Epithelial cell of proximal tubule (primary cell): ENCODE results near the gene CNTFR. TPM values are rescaled to one million over a fixed set of nuclear protein-coding genes. Genes with fewer than 3 reads are reported as not detected.

ENCODE experiments used
- DNase-seq: peaks from one replicate; pipeline ENCODE4 v3.0.0-alpha.2; 2011; ENCODE audit warnings: low read depth
- H3K4me3 ChIP-seq: 2 replicates; pipeline ENCODE4 v1.5.1; 2011; ENCODE audit warnings: low read depth, mild to moderate bottlenecking, low read length
- CTCF ChIP-seq: conservative IDR thresholded peaks from 2 replicates; pipeline ENCODE4 v1.5.1; 2012; ENCODE audit warnings: low read depth, mild to moderate bottlenecking, low read length
- total RNA-seq: library from RNA; depleted of rRNA; stranded (reverse); fragments of >200 nt; gene quantifications from 2 replicates; pipeline ENCODE4 v1.2.3, GENCODE V29; 2015

The CNTFR gene
- total RNA-seq, 1 donor from 2014 or later: not detected

- no peak overlapping the region for H3K4me3 ChIP-seq
- no peak for TF ChIP-seq CTCF
- DNase-seq: no peak
Observed at GRCh38 chr9:34512131-34513078, 77.1 kb downstream of the CNTFR start.

DNA sequence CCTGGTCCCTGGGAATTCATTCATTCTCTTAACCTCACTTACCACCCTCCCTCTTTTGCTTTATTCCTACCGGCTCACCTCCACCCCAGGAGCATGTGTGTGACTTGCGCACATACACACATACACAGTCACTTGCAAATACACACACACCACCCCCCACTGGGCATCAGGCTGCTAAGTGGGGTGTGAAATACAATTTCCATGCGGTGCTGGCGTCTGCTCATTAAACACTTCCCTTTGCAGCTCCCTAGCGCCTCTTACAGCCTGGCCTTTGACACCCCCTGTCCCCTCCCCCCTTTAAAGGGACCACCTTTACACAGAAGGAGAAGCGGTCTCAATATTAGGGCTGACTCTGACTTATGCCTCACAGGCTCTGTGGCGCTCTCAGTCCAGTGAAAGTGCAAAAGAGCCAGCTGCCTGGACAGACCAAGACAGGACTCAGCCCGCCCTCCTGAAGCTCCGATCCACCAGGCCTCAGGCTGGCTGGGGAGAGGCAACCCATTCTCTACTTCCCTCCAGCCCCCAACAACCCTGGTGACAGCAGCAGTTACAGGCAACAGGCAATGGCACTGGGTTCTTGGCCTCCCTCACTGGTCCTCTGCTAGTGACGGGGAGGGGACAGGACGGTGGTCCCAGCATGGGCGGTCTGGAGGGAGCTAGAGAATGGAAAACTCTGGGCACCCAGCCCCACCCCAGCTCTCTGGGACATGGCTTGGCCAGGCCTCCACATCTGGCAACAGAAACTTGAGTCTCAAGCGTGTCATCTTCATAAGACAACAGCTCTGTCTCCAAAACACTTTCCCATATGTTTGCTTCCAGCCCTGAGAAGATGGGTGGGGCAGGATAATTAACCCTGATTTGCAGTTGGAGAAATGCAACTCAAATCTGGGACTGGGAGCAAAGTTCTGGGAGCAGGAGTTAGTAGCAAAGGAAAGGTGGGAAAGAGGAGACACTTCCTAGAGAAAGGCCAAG is 78.7 kb downstream of the CNTFR start:
- no peak overlapping the region for H3K4me3 ChIP-seq
- no peak for TF ChIP-seq CTCF

DNA sequence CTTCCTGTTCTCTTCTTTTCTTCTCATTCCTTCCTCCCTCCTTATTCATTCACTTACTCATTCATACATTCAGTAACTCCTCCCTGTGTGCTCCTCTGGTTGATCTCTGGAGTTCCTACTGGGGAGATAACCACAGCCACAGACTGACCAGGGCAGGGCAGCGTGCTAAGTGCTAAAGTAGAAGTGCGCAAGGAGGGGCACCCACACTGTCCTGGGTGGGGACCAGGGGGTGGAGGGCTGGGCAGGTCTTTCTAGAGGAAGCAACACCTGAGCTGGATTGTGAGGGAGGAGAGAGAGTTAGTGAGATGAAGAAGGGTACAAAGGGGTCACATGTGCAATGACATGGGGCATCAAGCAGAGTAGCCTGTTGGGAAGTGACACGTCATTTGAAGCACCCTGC is 80.6 kb downstream of the CNTFR start:
- TF ChIP-seq CTCF: no peak
- no peak overlapping the region for H3K4me3 ChIP-seq
- no peak for DNase-seq

More for the DNA sequence above, 78.7 kb downstream of the CNTFR start:
- DNase-seq: no peak

DNA sequence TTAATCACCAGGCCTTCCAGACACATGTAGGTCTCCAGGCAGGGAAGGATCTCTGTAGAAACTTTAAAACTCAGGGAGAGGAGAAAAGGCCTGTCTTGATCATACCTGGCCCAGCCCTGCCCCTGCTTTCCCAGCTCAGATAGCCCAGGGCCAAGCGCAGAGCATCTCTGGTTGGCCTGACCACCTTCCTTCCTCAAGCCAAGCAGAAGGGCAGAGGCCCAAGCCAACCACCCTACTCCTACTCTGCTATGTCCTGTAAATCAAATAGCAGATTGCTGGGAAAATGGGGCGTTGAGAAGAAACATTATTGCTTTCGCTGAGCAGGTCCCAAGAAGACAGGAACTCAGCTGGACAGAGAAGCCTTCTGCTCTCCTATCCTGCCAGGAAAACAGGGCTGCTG is 81.1 kb downstream of the CNTFR start:
- no peak overlapping the region for H3K4me3 ChIP-seq
- no peak for DNase-seq
- no peak for TF ChIP-seq CTCF

GRCh38 chr9:34507966-34508365 is 81.6 kb downstream of the CNTFR start:
- TF ChIP-seq CTCF: no peak
- no peak overlapping the region for H3K4me3 ChIP-seq
- DNase-seq: no peak

- TF ChIP-seq CTCF: no peak
- DNase-seq: no peak
Observed at GRCh38 chr9:34507556-34507955, 82.0 kb downstream of the CNTFR start.

More at GRCh38 chr9:34507556-34507955, 82.0 kb downstream of the CNTFR start:
- no peak overlapping the region for H3K4me3 ChIP-seq
